Natural killer cell treated with Interleukin-12 subunit alpha and Interleukin-12 subunit beta and Interleukin-15 and Interleukin-18, amount 100 ng/mL, for 72 hours (primary cell): ENCODE data around the gene FRY. TPM values are rescaled to one million over a fixed set of nuclear protein-coding genes. Genes with fewer than 3 reads are reported as not detected.
A peak's percentile ranks its signal among the peaks of the same experiment; 100 is the strongest.

Experiments used
- ATAC-seq, 2 donors: fragments of 150-1000 bp; cut with Tn5 transposase in 1 of 2; sonication (Bioruptor Pico), chemical (Tn5 transposase) in 1 of 2; 2 replicates each; pipeline ENCODE4 v1.10.0; 2021
- DNase-seq: peaks from one replicate; pipeline ENCODE4 v3.0.0; 2022; ENCODE audit warnings: low spot score
- H3K27ac Mint-ChIP-seq, 2 donors: 1 replicate in 1 of 2; 2 replicates in 1 of 2; pipeline ENCODE4 v1.8.0; 2022; ENCODE audit warnings: mixed read lengths in 2 of 2, mild to moderate bottlenecking in 1 of 2, moderate library complexity in 1 of 2
- H3K27me3 Mint-ChIP-seq, 2 donors: 1 replicate in 1 of 2; 2 replicates in 1 of 2; pipeline ENCODE4 v1.8.0; 2022; ENCODE audit warnings: mixed read lengths in 2 of 2
- H3K36me3 Mint-ChIP-seq: one replicate; pipeline ENCODE4 v1.8.0; 2022; ENCODE audit warnings: mixed read lengths
- H3K4me1 Mint-ChIP-seq, 2 donors: 1 replicate in 1 of 2; 2 replicates in 1 of 2; pipeline ENCODE4 v1.8.0; 2022; ENCODE audit warnings: low read depth in 2 of 2, mixed read lengths in 2 of 2, mild to moderate bottlenecking in 1 of 2
- H3K4me3 Mint-ChIP-seq: one replicate; pipeline ENCODE4 v1.8.0; 2022; ENCODE audit warnings: mixed read lengths
- H3K9me3 Mint-ChIP-seq: 2 replicates; pipeline ENCODE4 v1.8.0; 2022; ENCODE audit warnings: mixed read lengths
- total RNA-seq, 2 donors: library from RNA; stranded (reverse); gene quantifications; one replicate each; pipeline ENCODE4 v1.2.3, GENCODE V29; 2022

Gene FRY
- total RNA-seq, 2 donors from 2014 or later: 1.5 to 6.1 TPM

- Mint-ChIP-seq H3K27ac (no peak overlapping the region), H3K9me3 (no peaks in the 10 kb centered on the region), H3K4me3 (no peak overlapping the region), H3K4me1 (peaks cover 6 to 8% of the 10 kb centered on the region in 2 donors), H3K36me3 (no peaks in the 10 kb centered on the region), H3K27me3 (no peaks in the 10 kb centered on the region)
- ATAC-seq: no peak
- no peak for DNase-seq
Measured at GRCh38 chr13:32255724-32256109, 224.1 kb downstream of the FRY start.

- DNase-seq (no peak), ATAC-seq (no peak)
- Mint-ChIP-seq H3K27me3 (no peaks in the 10 kb centered on the region), H3K9me3 (no peaks in the 10 kb centered on the region), H3K4me1 (peaks cover 6 to 8% of the 10 kb centered on the region in 2 donors), H3K4me3 (no peak overlapping the region), H3K27ac (no peak overlapping the region), H3K36me3 (no peaks in the 10 kb centered on the region)
Measured at GRCh38 chr13:32256243-32256642, 224.7 kb downstream of the FRY start.

- Mint-ChIP-seq H3K36me3 (no peaks in the 10 kb centered on the region), H3K27ac (no peak overlapping the region), H3K9me3 (no peaks in the 10 kb centered on the region), H3K4me3 (no peak overlapping the region), H3K27me3 (no peaks in the 10 kb centered on the region), H3K4me1 (peaks cover 6 to 8% of the 10 kb centered on the region in 2 donors)
- ATAC-seq: no peak
- no peak for DNase-seq
Measured at GRCh38 chr13:32257649-32258048, 226.1 kb downstream of the FRY start.

- H3K4me1 Mint-ChIP-seq: peaks cover 2 to 6% of the 10 kb centered on the region in 2 donors
- no peaks in the 10 kb centered on the region for H3K9me3 Mint-ChIP-seq
- no peaks in the 10 kb centered on the region for H3K27me3 Mint-ChIP-seq
- H3K36me3 Mint-ChIP-seq: no peaks in the 10 kb centered on the region
- no peak for DNase-seq
- ATAC-seq: no peak
- H3K4me3 Mint-ChIP-seq: no peak overlapping the region
- no peak overlapping the region for H3K27ac Mint-ChIP-seq
Measured at GRCh38 chr13:32259116-32259515, 227.5 kb downstream of the FRY start.

GRCh38 chr13:32261567-32261966 is 230.0 kb downstream of the FRY start:
- Mint-ChIP-seq H3K27ac (no peak overlapping the region), H3K4me1 (no peaks in the 10 kb centered on the region), H3K9me3 (no peaks in the 10 kb centered on the region), H3K36me3 (peaks cover 5% of the 10 kb centered on the region), H3K4me3 (no peak overlapping the region), H3K27me3 (no peaks in the 10 kb centered on the region)
- DNase-seq (no peak), ATAC-seq (no peak)

GRCh38 chr13:32262165-32262564 is 230.6 kb downstream of the FRY start:
- no peak for ATAC-seq
- H3K4me3 Mint-ChIP-seq: no peak overlapping the region
- no peak overlapping the region for H3K27ac Mint-ChIP-seq
- H3K27me3 Mint-ChIP-seq: no peaks in the 10 kb centered on the region
- H3K9me3 Mint-ChIP-seq: no peaks in the 10 kb centered on the region
- H3K4me1 Mint-ChIP-seq: no peaks in the 10 kb centered on the region
- DNase-seq: no peak
- H3K36me3 Mint-ChIP-seq: peaks cover 5% of the 10 kb centered on the region

- DNase-seq (no peak), ATAC-seq (no peak)
- Mint-ChIP-seq H3K27me3 (no peaks in the 10 kb centered on the region), H3K4me1 (no peaks in the 10 kb centered on the region), H3K9me3 (no peaks in the 10 kb centered on the region), H3K27ac (no peak overlapping the region), H3K4me3 (no peak overlapping the region), H3K36me3 (peaks cover 5% of the 10 kb centered on the region)
Measured at GRCh38 chr13:32262619-32263018, 231.0 kb downstream of the FRY start.

GRCh38 chr13:32264407-32264806 is 232.8 kb downstream of the FRY start:
- H3K36me3 Mint-ChIP-seq: peaks cover 5% of the 10 kb centered on the region
- ATAC-seq: no peak
- DNase-seq: no peak
- H3K27me3 Mint-ChIP-seq: no peaks in the 10 kb centered on the region
- H3K27ac Mint-ChIP-seq: no peak overlapping the region
- H3K9me3 Mint-ChIP-seq: no peaks in the 10 kb centered on the region
- H3K4me3 Mint-ChIP-seq: no peak overlapping the region
- H3K4me1 Mint-ChIP-seq: no peaks in the 10 kb centered on the region

- peaks cover 5% of the 10 kb centered on the region for H3K36me3 Mint-ChIP-seq
Measured at GRCh38 chr13:32265726-32266125, 234.2 kb downstream of the FRY start.

GRCh38 chr13:32266130-32266529 is 234.6 kb downstream of the FRY start:
- Mint-ChIP-seq H3K4me3 (no peak overlapping the region), H3K4me1 (no peaks in the 10 kb centered on the region), H3K27me3 (no peaks in the 10 kb centered on the region), H3K27ac (no peak overlapping the region), H3K9me3 (no peaks in the 10 kb centered on the region), H3K36me3 (peaks cover 5% of the 10 kb centered on the region)
- DNase-seq (no peak), ATAC-seq (no peak)

More at GRCh38 chr13:32265726-32266125, 234.2 kb downstream of the FRY start:
- ATAC-seq (no peak), DNase-seq (no peak)
- H3K27me3 Mint-ChIP-seq: no peaks in the 10 kb centered on the region
- no peaks in the 10 kb centered on the region for H3K9me3 Mint-ChIP-seq
- H3K4me1 Mint-ChIP-seq: no peaks in the 10 kb centered on the region
- no peak overlapping the region for H3K4me3 Mint-ChIP-seq
- no peak overlapping the region for H3K27ac Mint-ChIP-seq

- H3K4me3 Mint-ChIP-seq: no peak overlapping the region
- peaks cover 5% of the 10 kb centered on the region for H3K36me3 Mint-ChIP-seq
- peaks cover 6 to 10% of the 10 kb centered on the region in 2 donors for H3K4me1 Mint-ChIP-seq
- H3K27ac Mint-ChIP-seq: peak overlapping the region in 1 of 2 donors; percentile 40
- no peaks in the 10 kb centered on the region for H3K9me3 Mint-ChIP-seq
- H3K27me3 Mint-ChIP-seq: no peaks in the 10 kb centered on the region
- DNase-seq (no peak), ATAC-seq (no peak)
Measured at GRCh38 chr13:32267836-32268439, 236.4 kb downstream of the FRY start.

GRCh38 chr13:32272021-32272683 is 240.6 kb downstream of the FRY start:
- H3K27ac Mint-ChIP-seq: peak overlapping the region in 1 of 2 donors; percentile 12
- H3K4me1 Mint-ChIP-seq: peaks cover 6 to 10% of the 10 kb centered on the region in 2 donors
- DNase-seq (no peak), ATAC-seq (peak in 1 of 2 donors; percentile 59)
- no peaks in the 10 kb centered on the region for H3K27me3 Mint-ChIP-seq
- H3K4me3 Mint-ChIP-seq: no peak overlapping the region
- no peaks in the 10 kb centered on the region for H3K36me3 Mint-ChIP-seq
- H3K9me3 Mint-ChIP-seq: no peaks in the 10 kb centered on the region

- DNase-seq (no peak), ATAC-seq (no peak)
- Mint-ChIP-seq H3K4me3 (no peak overlapping the region), H3K27me3 (no peaks in the 10 kb centered on the region), H3K9me3 (no peaks in the 10 kb centered on the region), H3K4me1 (no peaks in the 10 kb centered on the region), H3K27ac (no peak overlapping the region), H3K36me3 (peaks cover 5% of the 10 kb centered on the region)
Measured at GRCh38 chr13:32277839-32278238, 246.3 kb downstream of the FRY start.

GRCh38 chr13:32278426-32278825 is 246.9 kb downstream of the FRY start:
- Mint-ChIP-seq H3K27ac (no peak overlapping the region), H3K27me3 (no peaks in the 10 kb centered on the region), H3K9me3 (no peaks in the 10 kb centered on the region), H3K36me3 (peaks cover 5% of the 10 kb centered on the region), H3K4me3 (no peak overlapping the region), H3K4me1 (no peaks in the 10 kb centered on the region)
- DNase-seq (no peak), ATAC-seq (no peak)

GRCh38 chr13:32281096-32281495 is 249.5 kb downstream of the FRY start:
- ATAC-seq: no peak
- no peaks in the 10 kb centered on the region for H3K4me1 Mint-ChIP-seq
- peaks cover 5% of the 10 kb centered on the region for H3K36me3 Mint-ChIP-seq
- H3K27me3 Mint-ChIP-seq: no peaks in the 10 kb centered on the region
- DNase-seq: no peak
- no peaks in the 10 kb centered on the region for H3K9me3 Mint-ChIP-seq
- no peak overlapping the region for H3K4me3 Mint-ChIP-seq
- no peak overlapping the region for H3K27ac Mint-ChIP-seq
